Endodermal cell (in vitro differentiated cells): ENCODE data around the gene LGALS3. TPM values are rescaled to one million over a fixed set of nuclear protein-coding genes. Genes with fewer than 3 reads are reported as not detected.

ENCODE experiments used
- DNase-seq: peaks from one replicate; pipeline ENCODE4 v3.0.0-alpha.2; 2017
- H3K27ac ChIP-seq: 2 replicates; pipeline ENCODE4 v1.5.1; 2013; ENCODE audit warnings: mild to moderate bottlenecking, low read depth, low read length, moderate library complexity
- H3K27me3 ChIP-seq: 2 replicates; pipeline ENCODE4 v1.6.1; 2013; ENCODE audit warnings: mild to moderate bottlenecking, low read length, moderate library complexity; ENCODE audit not compliant: insufficient read depth, control insufficient read depth, poor library complexity, severe bottlenecking
- H3K36me3 ChIP-seq: 2 replicates; pipeline ENCODE4 v1.7.0; 2013; ENCODE audit warnings: mild to moderate bottlenecking, low read length, moderate library complexity; ENCODE audit not compliant: control insufficient read depth, insufficient read depth
- H3K4me1 ChIP-seq: one replicate; pipeline ENCODE4 v1.7.0; 2013; ENCODE audit warnings: low read length; ENCODE audit not compliant: control insufficient read depth, insufficient read depth
- H3K4me3 ChIP-seq: 2 replicates; pipeline ENCODE4 v1.5.1; 2013; ENCODE audit warnings: mild to moderate bottlenecking, low read length, moderate library complexity
- H3K9ac ChIP-seq: 2 replicates; pipeline ENCODE4 v1.6.1; 2013; ENCODE audit warnings: mild to moderate bottlenecking, low read length, moderate library complexity; ENCODE audit not compliant: poor library complexity, severe bottlenecking; ENCODE audit errors: extremely low read depth
- H3K9me3 ChIP-seq: 2 replicates; pipeline ENCODE4 v1.6.1; 2013; ENCODE audit warnings: mild to moderate bottlenecking, low read length, moderate library complexity; ENCODE audit not compliant: control insufficient read depth
- H3K27ac Mint-ChIP-seq: 2 replicates; pipeline ENCODE4 v1.8.0; 2020; ENCODE audit warnings: mixed read lengths
- H3K27me3 Mint-ChIP-seq: 2 replicates; pipeline ENCODE4 v1.8.0; 2021; ENCODE audit warnings: mild to moderate bottlenecking, mixed read lengths; ENCODE audit not compliant: insufficient read depth
- H3K36me3 Mint-ChIP-seq: 2 replicates; pipeline ENCODE4 v1.8.0; 2020; ENCODE audit warnings: low read depth, mixed read lengths
- H3K4me1 Mint-ChIP-seq: 2 replicates; pipeline ENCODE4 v1.8.0; 2020; ENCODE audit warnings: mixed read lengths
- H3K4me3 Mint-ChIP-seq: 2 replicates; pipeline ENCODE4 v1.8.0; 2020; ENCODE audit warnings: mild to moderate bottlenecking, moderate library complexity, mixed read lengths
- H3K9me3 Mint-ChIP-seq: 2 replicates; pipeline ENCODE4 v1.8.0; 2020; ENCODE audit warnings: mild to moderate bottlenecking, mixed read lengths
- CTCF ChIP-seq: fragments of 200-600 bp; sonication (generic); conservative IDR thresholded peaks from 2 replicates; pipeline ENCODE4 v1.5.0; 2021; ENCODE audit warnings: antibody characterized with exemption, mild to moderate bottlenecking
- WGBS, 2 experiments: methylation state at CpG; one replicate each; pipeline versions ENCODE4 v1.1.5 to v1.1.7; 2013; ENCODE audit warnings: missing lambda C conversion rate in 2 of 2, mixed read lengths in 1 of 2; ENCODE audit not compliant: insufficient coverage in 1 of 2, insufficient read length in 1 of 2; 5-methylcytosine and 5-hydroxymethylcytosine counted together
- total RNA-seq, 2 donors: library from RNA; stranded (reverse); fragmentation: NEBNext Ultra II Directional in 1 of 2; extraction: Animal tissue kit (Norgen Biotek cat#: 25700) in 1 of 2; gene quantifications; 2 replicates in 1 of 2; 3 replicates in 1 of 2; pipeline ENCODE4 v1.2.1, GENCODE V29; 2021

Gene LGALS3
- total RNA-seq, 2 donors from 2014 or later: 1.0 to 2.0 TPM

GRCh38 chr14:55111122-55111708 lies 17.8 kb upstream of the LGALS3 start:
- H3K9me3 Mint-ChIP-seq: no peaks in the 10 kb centered on the region

GRCh38 chr14:55114720-55115119 lies 14.3 kb upstream of the LGALS3 start:
- H3K36me3 Mint-ChIP-seq: no peaks in the 10 kb centered on the region
- Histone ChIP-seq H3K9ac (no peak overlapping the region), H3K27ac (no peak overlapping the region), H3K4me3 (no peak overlapping the region), H3K36me3 (no peaks in the 10 kb centered on the region), H3K27me3 (no peaks in the 10 kb centered on the region), H3K4me1 (peaks cover 15% of the 10 kb centered on the region), H3K9me3 (no peaks in the 10 kb centered on the region)
- H3K4me3 Mint-ChIP-seq: no peak overlapping the region
- no peak for DNase-seq
- TF ChIP-seq CTCF: no peak
- no peaks in the 10 kb centered on the region for H3K9me3 Mint-ChIP-seq
- H3K27ac Mint-ChIP-seq: no peak overlapping the region
- H3K4me1 Mint-ChIP-seq: peaks cover 25% of the 10 kb centered on the region
- H3K27me3 Mint-ChIP-seq: peaks cover 2% of the 10 kb centered on the region
- 94 to 100% methylated on average over 1 to 2 of the region's 2 CpGs for WGBS, 2 experiments

More at GRCh38 chr14:55111122-55111708, 17.8 kb upstream of the LGALS3 start:
- peaks cover 2% of the 10 kb centered on the region for H3K27me3 Mint-ChIP-seq
- H3K4me1 ChIP-seq: peaks cover 5% of the 10 kb centered on the region
- no peaks in the 10 kb centered on the region for H3K36me3 ChIP-seq
- WGBS, 2 experiments: 95% methylated on average over 6 to 10 of the region's 10 CpGs
- no peak overlapping the region for H3K9ac ChIP-seq
- no peak for DNase-seq
- TF ChIP-seq CTCF: peak; percentile 57
- no peaks in the 10 kb centered on the region for H3K9me3 ChIP-seq
- H3K4me1 Mint-ChIP-seq: peaks cover 17% of the 10 kb centered on the region
- H3K36me3 Mint-ChIP-seq: no peaks in the 10 kb centered on the region
- no peak overlapping the region for H3K4me3 ChIP-seq
- no peaks in the 10 kb centered on the region for H3K27me3 ChIP-seq
- no peak overlapping the region for H3K4me3 Mint-ChIP-seq
- H3K27ac ChIP-seq: no peak overlapping the region
- H3K27ac Mint-ChIP-seq: no peak overlapping the region

GRCh38 chr14:55115460-55115859 lies 13.6 kb upstream of the LGALS3 start:
- Histone ChIP-seq H3K36me3 (no peaks in the 10 kb centered on the region), H3K4me3 (no peak overlapping the region), H3K9me3 (no peaks in the 10 kb centered on the region), H3K27ac (no peak overlapping the region), H3K4me1 (peaks cover 15% of the 10 kb centered on the region), H3K27me3 (no peaks in the 10 kb centered on the region), H3K9ac (no peak overlapping the region)
- H3K4me1 Mint-ChIP-seq: peaks cover 25% of the 10 kb centered on the region
- no peak for DNase-seq
- TF ChIP-seq CTCF: no peak
- peaks cover 2% of the 10 kb centered on the region for H3K27me3 Mint-ChIP-seq
- 78 to 86% methylated on average over 1 to 3 of the region's 3 CpGs for WGBS, 2 experiments
- H3K4me3 Mint-ChIP-seq: no peak overlapping the region
- H3K27ac Mint-ChIP-seq: no peak overlapping the region
- no peaks in the 10 kb centered on the region for H3K36me3 Mint-ChIP-seq
- H3K9me3 Mint-ChIP-seq: no peaks in the 10 kb centered on the region
